ENCODE measurements around the gene SHB. TPM values are rescaled to one million over a fixed set of nuclear protein-coding genes. Genes with fewer than 3 reads are reported as not detected.

The SHB gene
- total and polyA plus RNA-seq, 2 donors from 2014 or later = 16.4 to 39.8 TPM

- Histone ChIP-seq H3K27me3 (ENCODE audit: control insufficient read depth, insufficient read depth, low read length) (no peaks in the 10 kb centered on the region), H3K4me1 (ENCODE audit: control insufficient read depth in 2 of 3, insufficient read depth in 2 of 3, low read depth in 1 of 3, low read length in 3 of 3) (peaks cover 0 to 32% (median 31%) of the 10 kb centered on the region in 3 donors), H3K4me3 (ENCODE audit: low read length in 3 of 3) (no peak overlapping the region), H3K9ac (ENCODE audit: low read length in 3 of 3) (no peak overlapping the region), H3K36me3 (ENCODE audit: control insufficient read depth in 2 of 3, insufficient read depth in 3 of 3, low read length in 3 of 3) (peaks cover 0 to 16% (median 4%) of the 10 kb centered on the region in 3 donors), H3K9me3 (ENCODE audit: control insufficient read depth in 2 of 3, insufficient read depth in 1 of 3, low read length in 3 of 3) (no peaks in the 10 kb centered on the region), H3K27ac (ENCODE audit: low read depth in 2 of 2, low read length in 2 of 2) (peak overlapping the region; percentile 25 to 48)
- intact Hi-C loops (cut with DNase I) = no loop called here
- TF ChIP-seq CTCF (IDR thresholded peaks at IDR 0.05; ENCODE audit: borderline replicate concordance, extremely low read depth, insufficient read depth) = no peak
- FAIRE-seq (no peak), DNase-seq (no peak)
These were observed 52.5 kb downstream of the SHB start for GRCh38 chr9:38016375-38017135.

GRCh38 chr9:38015906-38016305 lies 53.1 kb downstream of the SHB start:
- H3K27me3 ChIP-seq (ENCODE audit: control insufficient read depth, insufficient read depth, low read length) = no peaks in the 10 kb centered on the region
- no peak overlapping the region for H3K4me3 ChIP-seq (ENCODE audit: low read length in 3 of 3)
- intact Hi-C loops (cut with DNase I) = no loop called here
- TF ChIP-seq CTCF (IDR thresholded peaks at IDR 0.05; ENCODE audit: borderline replicate concordance, extremely low read depth, insufficient read depth) = no peak
- no peak overlapping the region for H3K9ac ChIP-seq (ENCODE audit: low read length in 3 of 3)
- DNase-seq = no peak
- H3K4me1 ChIP-seq (ENCODE audit: control insufficient read depth in 2 of 3, insufficient read depth in 2 of 3, low read depth in 1 of 3, low read length in 3 of 3) = peaks cover 0 to 32% (median 31%) of the 10 kb centered on the region in 3 donors
- H3K36me3 ChIP-seq (ENCODE audit: control insufficient read depth in 2 of 3, insufficient read depth in 3 of 3, low read length in 3 of 3) = peaks cover 0 to 16% (median 4%) of the 10 kb centered on the region in 3 donors
- H3K9me3 ChIP-seq (ENCODE audit: control insufficient read depth in 2 of 3, insufficient read depth in 1 of 3, low read length in 3 of 3) = no peaks in the 10 kb centered on the region
- FAIRE-seq = no peak
- H3K27ac ChIP-seq (ENCODE audit: low read depth in 2 of 2, low read length in 2 of 2) = peak overlapping the region in 1 of 2 donors; percentile 33

GRCh38 chr9:38015266-38015665 lies 53.8 kb downstream of the SHB start:
- intact Hi-C loops (cut with DNase I) = no loop called here
- no peak for DNase-seq
- Histone ChIP-seq H3K36me3 (ENCODE audit: control insufficient read depth in 2 of 3, insufficient read depth in 3 of 3, low read length in 3 of 3) (peaks cover 0 to 16% (median 4%) of the 10 kb centered on the region in 3 donors), H3K9me3 (ENCODE audit: control insufficient read depth in 2 of 3, insufficient read depth in 1 of 3, low read length in 3 of 3) (no peaks in the 10 kb centered on the region), H3K4me3 (ENCODE audit: low read length in 3 of 3) (no peak overlapping the region), H3K9ac (ENCODE audit: low read length in 3 of 3) (no peak overlapping the region), H3K4me1 (ENCODE audit: control insufficient read depth in 2 of 3, insufficient read depth in 2 of 3, low read depth in 1 of 3, low read length in 3 of 3) (peaks cover 0 to 34% (median 31%) of the 10 kb centered on the region in 3 donors), H3K27me3 (ENCODE audit: control insufficient read depth, insufficient read depth, low read length) (no peaks in the 10 kb centered on the region), H3K27ac (ENCODE audit: low read depth in 2 of 2, low read length in 2 of 2) (peak overlapping the region in 1 of 2 donors; percentile 23)
- no peak for FAIRE-seq
- no peak for TF ChIP-seq CTCF (IDR thresholded peaks at IDR 0.05; ENCODE audit: borderline replicate concordance, extremely low read depth, insufficient read depth)
